GM19043 (cell line): Measurements from ENCODE around the gene ARHGAP12.
"Not testable (repeated sequence)": the region's sequence is repeated elsewhere in the genome, so short reads cannot be mapped to it uniquely, and the experiment has no call there.

Experiments
- ATAC-seq: cut with Tn5 transposase; IDR thresholded peaks from one replicate; pipeline ENCODE4 v1.9.1; 2021; ENCODE audit warnings: low read depth; ENCODE audit not compliant: unreplicated experiment

ARHGAP12 gene

DNA sequence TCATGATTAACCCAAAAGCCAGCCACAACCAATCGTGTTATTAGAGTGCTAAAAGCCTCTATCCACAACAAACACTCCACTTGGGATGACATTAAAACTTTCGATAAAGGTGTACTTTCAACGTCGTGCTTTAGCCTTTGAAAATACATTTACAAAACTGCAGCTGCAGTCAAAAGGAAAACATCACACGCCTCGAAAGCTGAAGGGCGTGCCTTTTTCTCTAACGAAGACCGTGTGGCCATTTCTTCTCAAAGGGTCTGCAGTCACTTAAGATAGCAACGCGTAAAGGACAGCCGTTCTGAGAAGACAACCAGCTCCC, 1.1 kb downstream of the ARHGAP12 start:
- no peak for ATAC-seq

DNA sequence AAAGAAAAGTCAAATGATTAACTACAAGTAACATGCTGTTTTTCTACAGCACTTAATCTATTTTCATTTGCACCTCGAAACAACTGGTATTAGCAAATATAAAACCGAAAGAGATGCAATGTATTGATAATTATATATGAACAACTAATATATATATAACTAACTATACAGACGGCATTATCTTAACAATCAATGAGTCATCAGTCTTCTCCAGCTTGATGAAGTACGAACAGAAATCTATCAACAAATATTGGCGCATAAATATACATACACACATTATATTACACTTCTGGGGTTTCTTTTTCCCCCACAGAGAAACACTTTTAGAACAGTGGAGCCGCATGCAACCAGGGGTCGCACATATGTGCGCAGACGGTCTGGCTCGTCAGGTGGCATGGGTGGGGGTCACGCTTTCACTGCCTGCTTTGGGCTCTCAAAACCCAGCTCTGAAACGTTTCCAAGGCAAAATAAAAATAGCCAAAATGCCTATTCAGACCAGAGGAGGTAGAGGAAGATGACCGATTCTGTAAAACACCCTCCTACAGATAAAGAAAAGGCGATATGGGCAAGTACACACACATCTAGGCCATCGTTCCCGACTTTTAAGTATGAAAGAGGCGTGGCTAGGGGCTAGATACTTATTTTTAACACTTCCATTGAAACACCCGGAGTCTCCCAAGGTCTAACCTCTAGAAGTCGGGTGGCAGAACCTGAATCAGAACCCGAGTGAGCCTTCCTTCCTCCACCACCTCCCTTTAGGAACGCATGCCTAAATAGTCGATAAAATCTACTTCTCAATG, 1.7 kb downstream of the ARHGAP12 start:
- ATAC-seq = no peak

DNA sequence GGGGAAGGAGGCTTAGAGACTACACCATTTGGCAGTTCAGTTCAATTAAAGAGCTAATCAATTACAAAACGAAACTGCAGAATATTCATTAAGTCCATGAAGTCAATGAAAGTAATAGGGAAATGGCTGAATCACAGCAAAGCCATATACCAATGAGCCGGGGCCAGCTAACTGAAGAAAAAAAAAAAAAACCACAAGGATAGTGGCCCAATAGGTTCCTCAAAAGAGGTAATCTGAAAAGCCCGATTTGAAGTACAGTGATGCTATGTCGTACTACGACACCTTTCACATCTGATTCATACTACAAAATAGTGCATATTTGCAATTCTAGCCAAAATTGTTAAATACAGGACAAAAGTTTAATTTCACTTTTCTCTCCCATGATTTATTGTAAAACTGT, 2.5 kb downstream of the ARHGAP12 start:
- ATAC-seq = no peak

- ATAC-seq = no peak
Measured at GRCh38 chr10:31924833-31925232, 3.8 kb downstream of the ARHGAP12 start.

DNA sequence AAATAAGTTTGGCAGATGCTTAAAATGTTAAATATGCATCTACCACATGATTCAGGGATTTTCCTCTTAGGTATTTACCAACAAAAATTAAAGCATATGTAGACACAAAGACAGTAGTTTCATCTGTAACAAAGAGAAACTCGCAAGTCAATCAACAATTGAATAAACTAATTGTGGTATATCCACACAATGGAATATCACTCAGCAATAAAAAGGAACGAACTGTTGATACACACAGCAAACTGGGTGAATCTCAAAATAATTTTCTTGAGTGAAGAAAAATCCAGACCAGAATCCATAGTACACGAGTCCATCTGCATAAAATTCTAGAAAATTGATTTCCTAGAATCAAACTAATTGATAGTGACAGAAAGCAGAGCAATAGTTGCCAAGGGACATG, 5.2 kb downstream of the ARHGAP12 start:
- ATAC-seq = no peak

DNA sequence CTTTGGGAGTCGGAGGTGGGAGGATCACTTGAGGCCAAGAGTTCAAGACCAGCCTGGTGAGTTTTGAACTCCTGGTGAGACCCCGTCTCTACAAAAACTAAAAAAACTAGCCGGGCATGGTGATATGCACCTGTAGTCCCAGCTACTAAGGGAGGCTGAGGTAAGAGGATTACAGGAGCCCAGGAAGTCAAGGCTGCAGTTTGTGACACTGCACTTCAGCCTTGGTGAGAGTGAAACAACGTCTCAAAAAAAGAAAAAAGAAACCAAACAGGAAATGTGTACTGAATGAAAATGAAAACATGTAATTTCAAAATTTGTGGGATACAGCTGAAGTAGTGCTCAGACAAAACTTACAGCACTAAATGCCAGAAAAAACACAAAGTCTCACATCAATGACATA, 7.6 kb downstream of the ARHGAP12 start:
- ATAC-seq = peak; percentile 62

DNA sequence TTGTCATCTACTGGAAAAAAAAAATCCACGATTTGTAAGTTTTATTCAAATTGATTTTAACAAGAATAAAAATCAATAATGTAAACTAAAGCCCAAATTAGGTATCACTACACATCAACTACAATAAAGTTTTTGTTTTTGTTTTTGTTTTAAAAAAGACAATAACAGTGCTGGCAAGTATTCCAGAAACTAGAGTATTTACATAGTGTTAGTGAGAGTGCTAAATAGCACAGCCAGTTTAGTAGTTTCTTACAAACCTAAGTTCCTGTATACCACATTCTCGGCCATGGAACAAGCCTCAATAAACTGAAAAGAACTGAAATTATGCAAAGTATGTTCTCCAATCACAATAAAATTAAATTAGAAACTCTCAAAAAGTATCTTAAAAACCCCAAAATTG, 8.1 kb downstream of the ARHGAP12 start:
- peak; percentile 62 for ATAC-seq

DNA sequence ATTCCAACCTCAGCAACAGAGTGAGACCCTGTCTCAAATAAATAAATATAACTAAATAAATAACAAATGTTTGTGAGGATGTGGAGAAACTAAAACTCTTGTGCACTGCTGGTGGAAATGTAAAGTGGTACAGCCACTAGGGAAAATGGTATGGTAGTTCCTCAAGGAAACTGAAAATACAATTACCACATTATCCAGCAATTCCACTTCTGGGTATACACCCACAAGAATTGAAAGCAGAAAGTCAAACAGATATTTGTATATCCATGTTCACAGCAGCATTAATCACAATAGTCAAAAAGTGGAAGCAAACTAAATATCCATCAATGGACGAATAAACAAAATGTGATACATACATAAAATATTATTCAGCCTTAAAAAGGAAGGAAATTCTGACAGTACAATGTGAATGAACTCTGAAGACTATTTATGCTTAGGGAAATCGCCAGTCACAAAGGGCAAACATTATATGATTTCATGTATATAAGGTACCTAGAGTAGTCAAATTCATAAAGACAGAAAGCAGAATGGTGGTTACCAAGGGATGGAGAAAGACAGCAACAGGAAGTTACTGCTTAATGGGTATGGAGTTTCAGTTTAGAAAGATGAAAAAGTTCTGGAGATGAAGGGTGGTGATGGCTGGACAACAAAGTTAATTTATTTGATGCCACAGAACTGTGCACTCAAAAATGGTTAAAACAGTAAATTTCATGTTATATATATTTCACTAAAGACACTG, 9.8 kb downstream of the ARHGAP12 start:
- no peak for ATAC-seq

GRCh38 chr10:31914370-31914769, 14.3 kb downstream of the ARHGAP12 start:
- no peak for ATAC-seq

DNA sequence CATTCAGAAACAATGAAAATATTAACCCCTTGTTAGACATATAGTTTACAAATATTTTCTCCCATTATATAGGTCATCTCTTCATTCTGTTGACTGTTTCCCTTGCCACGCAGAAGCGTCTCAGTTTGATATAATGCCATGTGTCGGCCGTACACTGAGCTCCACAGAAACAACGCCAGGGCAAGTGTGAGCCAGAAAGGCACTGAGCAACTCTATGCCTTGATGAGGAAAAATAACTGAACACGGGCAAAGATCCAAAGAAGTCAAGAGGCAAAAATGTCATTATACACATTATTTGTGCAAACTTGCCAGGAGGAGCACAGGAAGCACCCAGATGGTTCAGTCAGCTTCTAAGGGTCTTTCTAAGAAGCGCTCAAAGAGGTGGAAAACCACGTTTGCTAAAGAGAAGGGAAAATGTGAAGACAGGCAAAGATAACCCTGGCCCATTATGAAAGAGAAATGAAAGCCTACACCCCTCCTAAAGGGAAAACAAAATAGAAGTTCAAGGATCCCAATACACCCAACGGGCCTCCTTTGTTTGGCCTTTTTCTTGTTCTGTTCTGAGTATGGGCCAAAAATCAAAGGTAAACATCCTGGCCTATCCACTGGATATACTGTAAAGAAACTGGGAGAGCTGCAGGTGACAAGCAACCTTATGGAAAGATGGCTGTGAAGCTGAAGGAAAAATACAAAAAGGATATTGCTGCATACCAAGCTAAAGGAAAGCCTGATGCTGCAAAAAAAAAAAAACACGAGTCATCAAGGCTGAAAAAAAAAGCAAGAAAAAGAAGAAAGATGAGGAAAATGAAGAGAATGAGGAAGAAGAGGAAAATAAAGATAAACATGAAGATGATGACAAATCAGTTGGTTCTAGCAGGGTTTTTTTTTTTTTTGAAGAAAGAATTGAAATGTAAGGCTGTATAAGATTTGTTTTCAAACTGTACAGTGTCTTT, 15.5 kb downstream of the ARHGAP12 start:
- no peak for ATAC-seq

- no peak for ATAC-seq
Measured at GRCh38 chr10:31912289-31912688, 16.3 kb downstream of the ARHGAP12 start.

GRCh38 chr10:31910016-31910415, 18.6 kb downstream of the ARHGAP12 start:
- no peak for ATAC-seq

- ATAC-seq = no peak
Measured at GRCh38 chr10:31908157-31908556, 20.5 kb downstream of the ARHGAP12 start.

- ATAC-seq = no peak
Measured at GRCh38 chr10:31906039-31906438, 22.6 kb downstream of the ARHGAP12 start.

DNA sequence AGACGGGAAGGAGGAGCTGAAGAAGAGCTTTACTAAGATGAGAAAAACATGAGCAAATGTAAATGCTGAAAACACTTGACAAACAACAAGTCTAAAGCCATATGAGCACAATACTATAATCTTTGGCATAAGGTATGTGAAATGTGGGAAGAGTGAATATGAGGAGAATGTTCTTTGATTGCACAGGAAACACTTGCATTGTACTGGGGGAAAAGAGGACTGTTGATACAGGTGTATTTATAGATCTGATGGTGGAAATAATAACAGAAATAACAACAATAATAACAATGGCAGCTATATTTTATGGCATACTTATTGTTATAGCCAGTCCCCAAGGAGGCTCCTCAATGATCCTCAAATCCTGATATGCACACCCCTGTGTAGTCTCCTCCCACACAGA, 23.0 kb downstream of the ARHGAP12 start:
- no peak for ATAC-seq

- no peak for ATAC-seq
Measured at GRCh38 chr10:31902625-31903024, 26.0 kb downstream of the ARHGAP12 start.

DNA sequence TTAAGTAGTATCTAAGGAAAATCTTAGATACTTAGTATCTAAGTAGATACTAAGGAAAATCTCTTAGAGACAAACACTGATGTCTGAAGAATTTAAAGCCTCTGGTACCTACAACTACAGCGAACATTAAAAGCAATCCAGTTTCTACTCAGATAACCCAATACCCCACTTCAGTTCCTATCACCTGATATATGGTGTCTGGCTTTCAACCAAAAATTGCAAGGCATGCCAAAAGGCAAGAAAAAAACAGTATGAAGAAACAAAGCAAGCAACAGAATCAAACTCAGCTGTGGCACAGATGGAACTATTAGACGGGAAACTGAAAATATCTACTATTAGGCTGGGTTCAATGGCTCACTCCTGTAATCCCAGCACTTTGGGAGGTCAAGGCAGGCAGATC, 31.1 kb downstream of the ARHGAP12 start:
- ATAC-seq = no peak

- ATAC-seq = no peak
Measured at GRCh38 chr10:31896968-31897384, 31.7 kb downstream of the ARHGAP12 start.

DNA sequence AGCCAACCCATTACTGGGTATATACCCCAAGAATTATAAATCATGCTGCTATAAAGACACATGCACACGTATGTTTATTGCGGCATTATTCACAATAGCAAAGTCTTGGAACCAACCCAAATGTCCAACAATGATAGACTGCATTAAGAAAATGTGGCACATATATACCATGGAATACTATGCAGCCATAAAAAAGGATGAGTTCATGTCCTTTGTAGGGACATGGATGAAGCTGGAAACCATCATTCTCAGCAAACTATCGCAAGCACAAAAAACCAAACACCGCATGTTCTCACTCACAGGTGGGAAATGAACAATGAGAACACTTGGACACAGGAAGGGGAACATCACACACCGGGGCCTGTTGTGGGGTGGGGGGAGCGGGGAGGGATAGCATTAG, 32.9 kb downstream of the ARHGAP12 start:
- not testable (repeated sequence) for ATAC-seq

GRCh38 chr10:31888442-31888841, 40.2 kb downstream of the ARHGAP12 start:
- no peak for ATAC-seq

GRCh38 chr10:31887850-31888249, 40.8 kb downstream of the ARHGAP12 start:
- no peak for ATAC-seq
